Chondrocyte (in vitro differentiated cells): Measurements from ENCODE around the gene GALR2. TPM values are rescaled to one million over a fixed set of nuclear protein-coding genes. Genes with fewer than 3 reads are reported as not detected.

Experiments used
- DNase-seq: peaks from one replicate; pipeline ENCODE4 v3.0.0; 2021; ENCODE audit warnings: mixed read lengths, low spot score
- H3K27ac Mint-ChIP-seq: one replicate; pipeline ENCODE4 v1.8.0; 2021; ENCODE audit warnings: mild to moderate bottlenecking, moderate library complexity, mixed read lengths; ENCODE audit not compliant: unreplicated experiment
- H3K27me3 Mint-ChIP-seq: 2 replicates; pipeline ENCODE4 v1.8.0; 2021; ENCODE audit warnings: low read depth, mixed read lengths
- H3K36me3 Mint-ChIP-seq: 2 replicates; pipeline ENCODE4 v1.8.0; 2021; ENCODE audit warnings: low read depth, mixed read lengths
- H3K4me1 Mint-ChIP-seq: 2 replicates; pipeline ENCODE4 v1.8.0; 2021; ENCODE audit warnings: low read depth, mild to moderate bottlenecking, mixed read lengths
- H3K4me3 Mint-ChIP-seq: one replicate; pipeline ENCODE4 v1.8.0; 2021; ENCODE audit warnings: mild to moderate bottlenecking, moderate library complexity, mixed read lengths; ENCODE audit not compliant: unreplicated experiment
- H3K9me3 Mint-ChIP-seq: 2 replicates; pipeline ENCODE4 v1.8.0; 2021; ENCODE audit warnings: low read depth, mixed read lengths
- total RNA-seq: library from RNA; stranded (reverse); gene quantifications from 3 replicates; pipeline ENCODE4 v1.2.1, GENCODE V29; 2021
- TF ChIP-seq, protein P1 (sequence below): fragments of 200-600 bp; sonication (generic); IDR thresholded peaks from 2 replicates; pipeline ENCODE4 v1.5.0; 2021; ENCODE audit warnings: antibody characterized with exemption, mild to moderate bottlenecking, moderate library complexity

The GALR2 gene
- total RNA-seq, 1 donor from 2014 or later = not detected

DNA sequence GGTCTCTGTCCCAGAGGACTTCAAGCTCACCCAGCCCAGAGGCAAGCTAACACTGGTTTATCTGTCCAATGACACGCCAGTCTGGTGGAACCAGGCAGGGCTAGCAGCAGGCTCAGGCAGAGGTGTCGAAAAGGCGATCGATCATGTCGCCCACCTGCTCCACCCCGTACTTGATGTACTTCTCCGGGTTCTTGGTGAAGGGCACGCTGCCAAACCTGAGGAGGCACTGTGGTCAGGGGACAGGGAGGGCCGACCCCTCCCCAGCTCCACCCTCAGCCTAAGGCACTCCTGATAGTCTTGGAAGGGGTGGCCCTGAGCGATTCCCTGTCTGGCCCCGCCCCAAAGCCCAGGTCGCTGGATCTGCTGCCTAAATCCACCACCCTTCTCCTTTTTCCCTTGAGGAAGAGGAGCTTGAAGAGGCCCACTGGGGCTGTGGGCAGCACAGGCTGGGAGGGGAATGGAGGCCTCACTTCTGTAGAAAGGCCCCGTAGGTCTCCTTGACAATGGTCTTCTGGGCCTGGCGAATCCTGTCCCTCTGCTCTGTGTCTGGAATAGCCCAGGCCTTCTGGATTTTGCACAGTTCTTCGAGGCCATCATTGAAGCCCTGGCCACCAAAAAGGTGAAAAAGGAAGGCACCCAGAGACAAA is 9.1 kb downstream of the GALR2 start:
- Mint-ChIP-seq H3K4me1 (peaks cover 3% of the 10 kb centered on the region), H3K36me3 (peaks cover 27% of the 10 kb centered on the region), H3K27ac (no peak overlapping the region), H3K27me3 (peaks cover 15% of the 10 kb centered on the region), H3K9me3 (no peaks in the 10 kb centered on the region), H3K4me3 (no peak overlapping the region)
- peak; percentile 85 for DNase-seq
- TF ChIP-seq, protein P1, sequence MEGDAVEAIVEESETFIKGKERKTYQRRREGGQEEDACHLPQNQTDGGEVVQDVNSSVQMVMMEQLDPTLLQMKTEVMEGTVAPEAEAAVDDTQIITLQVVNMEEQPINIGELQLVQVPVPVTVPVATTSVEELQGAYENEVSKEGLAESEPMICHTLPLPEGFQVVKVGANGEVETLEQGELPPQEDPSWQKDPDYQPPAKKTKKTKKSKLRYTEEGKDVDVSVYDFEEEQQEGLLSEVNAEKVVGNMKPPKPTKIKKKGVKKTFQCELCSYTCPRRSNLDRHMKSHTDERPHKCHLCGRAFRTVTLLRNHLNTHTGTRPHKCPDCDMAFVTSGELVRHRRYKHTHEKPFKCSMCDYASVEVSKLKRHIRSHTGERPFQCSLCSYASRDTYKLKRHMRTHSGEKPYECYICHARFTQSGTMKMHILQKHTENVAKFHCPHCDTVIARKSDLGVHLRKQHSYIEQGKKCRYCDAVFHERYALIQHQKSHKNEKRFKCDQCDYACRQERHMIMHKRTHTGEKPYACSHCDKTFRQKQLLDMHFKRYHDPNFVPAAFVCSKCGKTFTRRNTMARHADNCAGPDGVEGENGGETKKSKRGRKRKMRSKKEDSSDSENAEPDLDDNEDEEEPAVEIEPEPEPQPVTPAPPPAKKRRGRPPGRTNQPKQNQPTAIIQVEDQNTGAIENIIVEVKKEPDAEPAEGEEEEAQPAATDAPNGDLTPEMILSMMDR = no peak

DNA sequence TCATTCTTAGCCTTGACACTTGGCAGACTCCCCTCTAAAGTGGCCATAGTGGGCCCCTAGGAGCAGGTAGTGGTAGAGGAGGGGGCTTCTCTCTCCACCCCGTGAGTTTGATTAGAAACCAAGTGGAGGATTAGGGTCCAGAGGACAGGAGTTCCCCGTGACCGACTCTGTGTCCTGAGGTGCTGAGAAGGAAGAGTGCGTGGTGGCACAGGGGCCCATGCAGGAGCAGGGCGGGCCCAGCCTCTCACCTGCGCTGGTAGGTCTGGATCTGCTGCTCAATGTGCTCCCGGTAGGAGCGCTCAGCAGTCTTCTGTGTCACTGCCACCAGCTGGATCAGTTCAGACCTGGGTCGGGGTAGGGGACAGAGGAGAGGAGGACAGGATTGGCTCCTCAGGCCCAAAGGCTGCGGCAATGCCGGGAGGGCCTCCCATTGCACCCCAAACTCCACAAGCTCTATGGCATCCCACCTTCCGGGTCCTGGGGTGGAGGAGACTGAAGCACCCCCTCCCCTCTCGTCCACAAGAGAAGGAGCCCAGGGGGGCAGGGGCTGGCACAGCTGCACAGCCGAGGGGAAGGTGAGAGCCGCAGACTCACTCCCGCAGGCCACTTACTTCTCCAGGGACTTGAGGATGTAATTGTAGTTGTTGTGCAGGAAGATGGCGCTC is 10.6 kb downstream of the GALR2 start:
- H3K4me3 Mint-ChIP-seq = no peak overlapping the region
- TF ChIP-seq, protein P1 = no peak
- H3K4me1 Mint-ChIP-seq = peaks cover 3% of the 10 kb centered on the region
- H3K9me3 Mint-ChIP-seq = no peaks in the 10 kb centered on the region
- no peak overlapping the region for H3K27ac Mint-ChIP-seq
- H3K36me3 Mint-ChIP-seq = peaks cover 36% of the 10 kb centered on the region
- DNase-seq = peak; percentile 72
- peaks cover 8% of the 10 kb centered on the region for H3K27me3 Mint-ChIP-seq

DNA sequence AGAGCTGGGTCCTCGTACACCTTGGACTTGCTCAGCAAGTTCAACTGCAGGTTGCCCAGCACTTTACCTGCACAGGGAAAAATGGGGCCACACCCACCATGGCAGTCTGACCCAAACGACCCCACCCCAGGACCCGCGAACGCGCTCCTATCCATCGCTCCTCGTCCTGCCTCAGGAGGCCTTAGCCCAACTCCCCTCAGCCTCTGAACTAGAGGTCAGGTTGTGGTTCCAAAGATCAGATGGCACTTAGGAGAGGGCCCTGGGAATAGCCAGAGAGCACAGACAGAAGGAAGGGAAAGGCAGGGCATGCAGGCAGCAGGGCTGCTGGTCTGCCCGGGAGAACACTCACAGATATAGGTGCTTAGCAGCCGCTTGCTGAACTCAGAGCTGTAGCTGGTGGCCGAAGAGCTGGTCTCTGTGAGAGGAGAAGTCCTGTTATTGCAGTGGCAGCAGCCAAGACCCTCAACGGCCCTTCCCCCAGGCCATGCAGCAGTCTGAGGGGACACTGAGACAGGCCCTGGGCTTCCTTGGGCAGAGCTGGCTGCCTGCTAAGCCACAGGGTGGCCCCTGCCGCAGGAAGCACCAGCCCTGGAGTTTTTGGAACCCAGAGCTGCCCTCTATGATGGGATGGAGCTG is 11.3 kb downstream of the GALR2 start:
- no peak overlapping the region for H3K4me3 Mint-ChIP-seq
- DNase-seq = peak; percentile 68
- H3K27me3 Mint-ChIP-seq = peaks cover 5% of the 10 kb centered on the region
- H3K9me3 Mint-ChIP-seq = no peaks in the 10 kb centered on the region
- peaks cover 36% of the 10 kb centered on the region for H3K36me3 Mint-ChIP-seq
- H3K27ac Mint-ChIP-seq = no peak overlapping the region
- TF ChIP-seq, protein P1 = no peak
- H3K4me1 Mint-ChIP-seq = peaks cover 3% of the 10 kb centered on the region

DNA sequence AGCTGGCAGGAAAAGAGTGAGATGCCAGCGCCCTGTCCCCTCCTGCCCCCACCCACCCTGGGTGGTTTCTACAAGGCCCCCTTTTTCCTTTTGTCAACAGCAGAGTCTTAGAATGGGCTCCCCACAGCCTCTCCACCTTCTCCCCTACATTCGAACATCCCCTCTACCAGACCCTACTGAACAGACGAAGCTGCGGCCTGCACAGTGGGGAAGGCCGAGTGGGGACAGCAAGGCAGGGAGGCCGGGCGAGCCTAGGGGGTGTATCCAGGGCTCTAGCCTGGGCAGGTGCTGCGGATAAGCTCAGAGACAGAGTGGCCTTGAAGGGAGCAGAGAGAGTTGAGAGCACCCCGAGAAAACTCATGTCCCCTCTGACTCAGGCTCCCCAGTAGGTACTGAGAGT is 11.8 kb downstream of the GALR2 start:
- no peak for DNase-seq
- Mint-ChIP-seq H3K27ac (no peak overlapping the region), H3K4me1 (peaks cover 3% of the 10 kb centered on the region), H3K36me3 (peaks cover 39% of the 10 kb centered on the region), H3K9me3 (no peaks in the 10 kb centered on the region), H3K4me3 (no peak overlapping the region), H3K27me3 (peaks cover 3% of the 10 kb centered on the region)
- TF ChIP-seq, protein P1 = no peak

DNA sequence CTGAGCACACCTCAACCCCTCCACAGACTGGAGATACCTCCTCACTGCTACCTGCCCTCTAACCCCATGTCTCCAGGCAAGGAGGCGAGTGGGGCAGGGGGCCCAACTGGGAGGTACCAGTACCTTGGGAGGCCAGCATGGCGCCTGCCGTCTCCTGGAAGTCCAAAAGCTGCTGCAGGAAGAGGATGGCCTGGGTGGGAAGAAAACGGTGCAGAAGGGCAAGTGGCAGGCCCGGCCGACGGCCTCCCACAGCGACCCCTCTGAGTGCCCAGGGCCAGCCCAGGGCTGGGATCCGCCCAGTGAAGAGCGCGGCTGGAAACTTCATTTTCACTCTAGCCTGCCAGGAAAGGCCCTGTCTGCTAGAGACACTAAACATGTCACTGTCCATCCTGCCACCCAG is 12.9 kb downstream of the GALR2 start:
- Mint-ChIP-seq H3K27me3 (no peaks in the 10 kb centered on the region), H3K36me3 (peaks cover 41% of the 10 kb centered on the region)
- peak; percentile 59 for DNase-seq

More for the DNA sequence above, 12.9 kb downstream of the GALR2 start:
- Mint-ChIP-seq H3K9me3 (no peaks in the 10 kb centered on the region), H3K4me1 (no peaks in the 10 kb centered on the region), H3K27ac (no peak overlapping the region), H3K4me3 (no peak overlapping the region)
- TF ChIP-seq, protein P1 = no peak
